Measurements from ENCODE around the gene NRG4. TPM values are rescaled to one million over a fixed set of nuclear protein-coding genes. Genes with fewer than 3 reads are reported as not detected.

The NRG4 gene
- polyA plus RNA-seq, 1 donor from 2014 or later: not detected

DNA sequence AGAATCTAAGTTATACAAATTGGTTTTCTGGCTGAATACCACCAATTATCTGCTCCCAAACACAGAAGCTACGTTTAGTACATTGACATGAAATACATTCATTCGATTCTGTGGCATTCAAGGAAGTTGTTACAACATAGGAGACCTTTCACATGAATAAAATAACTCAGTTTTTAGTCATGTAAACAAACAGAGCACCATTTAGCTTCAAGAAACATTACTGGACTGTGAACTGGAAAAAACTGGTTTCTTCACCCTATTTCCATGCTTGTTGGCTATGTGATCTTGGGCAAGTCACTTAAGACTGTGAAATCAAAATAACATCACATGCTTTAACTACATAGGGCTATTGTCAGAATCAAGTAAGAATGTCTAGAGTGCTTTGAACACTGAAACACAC is 46.2 kb downstream of the NRG4 start:
- Mint-ChIP-seq H3K27me3 (no peaks in the 10 kb centered on the region), H3K4me1 (no peaks in the 10 kb centered on the region), H3K36me3 (no peaks in the 10 kb centered on the region), H3K27ac (no peak overlapping the region), H3K9me3 (peaks cover 0 to 9% (median 0%) of the 10 kb centered on the region in 3 donors), H3K4me3 (no peak overlapping the region)

DNA sequence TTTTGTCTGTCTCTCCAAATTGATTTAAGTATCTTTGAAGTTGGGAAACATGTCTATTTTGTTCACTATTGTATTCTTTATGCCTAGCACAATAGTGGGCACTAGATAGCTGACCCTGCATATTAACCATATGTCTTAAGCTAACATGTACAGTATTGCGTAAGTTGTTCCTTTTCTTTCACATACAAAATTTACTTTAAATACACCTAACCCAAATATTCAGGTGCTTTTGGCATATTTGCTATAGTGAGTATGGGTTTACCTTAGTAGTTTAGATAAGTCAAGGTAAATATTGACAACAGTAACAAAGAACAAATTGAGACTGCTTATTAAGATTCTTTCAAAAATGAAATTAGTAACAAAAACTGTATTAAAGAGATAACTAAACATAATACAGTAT is 50.9 kb downstream of the NRG4 start:
- Mint-ChIP-seq H3K36me3 (no peaks in the 10 kb centered on the region), H3K27ac (no peak overlapping the region), H3K9me3 (peaks cover 0 to 9% (median 2%) of the 10 kb centered on the region in 3 donors), H3K4me3 (no peak overlapping the region), H3K4me1 (no peaks in the 10 kb centered on the region), H3K27me3 (peaks cover 4% of the 10 kb centered on the region)

DNA sequence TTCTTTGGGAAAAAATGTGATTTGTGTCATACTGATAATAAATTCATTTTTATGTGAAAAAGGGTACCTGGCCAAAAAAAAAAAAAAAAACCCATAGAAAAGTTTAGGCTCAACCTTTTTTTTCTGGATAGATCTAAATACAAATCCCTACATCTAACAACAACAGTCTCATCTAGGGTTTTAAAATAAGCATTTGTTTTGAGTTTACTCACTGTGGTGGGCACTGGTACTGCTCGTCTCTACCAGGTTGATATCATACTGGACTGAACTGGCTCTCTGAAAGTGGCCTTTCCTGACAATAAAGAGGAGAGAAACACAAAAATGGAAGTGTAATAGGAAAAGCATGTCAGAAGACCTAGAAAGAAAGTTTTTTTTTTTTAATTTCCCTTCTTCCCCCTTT is 56.5 kb downstream of the NRG4 start:
- peaks cover 8% of the 10 kb centered on the region for H3K27me3 Mint-ChIP-seq
- no peaks in the 10 kb centered on the region for H3K36me3 Mint-ChIP-seq
- no peak overlapping the region for H3K4me3 Mint-ChIP-seq
- H3K27ac Mint-ChIP-seq: no peak overlapping the region
- peaks cover 0 to 2% (median 0%) of the 10 kb centered on the region in 3 donors for H3K9me3 Mint-ChIP-seq
- H3K4me1 Mint-ChIP-seq: no peaks in the 10 kb centered on the region

DNA sequence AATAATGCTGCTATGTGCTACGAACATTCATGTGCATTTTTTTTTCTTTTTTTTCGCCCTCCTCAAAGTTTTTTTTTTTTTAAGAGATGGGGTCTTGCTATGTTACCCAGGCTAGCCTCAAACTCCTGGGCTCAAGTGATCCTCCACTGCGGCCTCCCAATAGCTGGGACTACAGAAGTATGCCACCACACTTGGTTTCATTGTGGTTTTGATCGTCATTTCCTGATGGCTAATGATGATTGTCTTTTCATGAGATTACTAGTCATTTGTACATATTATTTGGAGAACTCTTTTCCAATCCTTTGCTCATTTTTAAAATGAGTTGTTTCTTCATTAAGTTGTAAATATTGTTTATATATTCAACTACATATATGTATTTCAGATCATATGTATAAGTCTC is 59.7 kb downstream of the NRG4 start:
- Mint-ChIP-seq H3K4me3 (no peak overlapping the region), H3K27ac (no peak overlapping the region), H3K4me1 (no peaks in the 10 kb centered on the region), H3K9me3 (no peaks in the 10 kb centered on the region), H3K36me3 (no peaks in the 10 kb centered on the region), H3K27me3 (peaks cover 4% of the 10 kb centered on the region)

DNA sequence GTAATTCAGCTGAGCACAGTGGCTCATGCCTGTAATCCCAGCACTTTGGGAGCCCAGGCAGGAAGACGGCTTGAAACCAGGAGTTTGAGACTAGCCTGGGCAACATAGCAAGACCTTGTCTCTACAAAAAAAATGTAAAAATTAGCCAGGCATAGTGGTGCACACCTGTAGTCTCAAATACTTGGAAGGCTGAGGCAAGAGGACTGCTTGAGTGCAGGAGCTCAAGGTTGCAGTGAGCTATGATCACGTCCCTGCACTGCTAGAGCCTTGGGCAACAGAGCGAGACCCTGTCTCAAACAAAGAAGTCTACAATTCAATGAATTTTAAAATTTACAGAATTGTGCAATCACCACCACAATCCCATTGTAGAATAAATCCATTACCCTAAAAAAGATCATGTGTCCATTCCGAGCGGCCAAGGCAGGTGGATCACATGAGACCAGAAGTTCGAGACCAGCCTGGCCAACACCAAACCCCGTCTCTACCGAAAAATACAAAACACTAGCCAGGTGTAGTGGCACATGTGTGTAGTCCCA is 63.4 kb downstream of the NRG4 start:
- Mint-ChIP-seq H3K36me3 (no peaks in the 10 kb centered on the region), H3K4me1 (no peaks in the 10 kb centered on the region), H3K27ac (no peak overlapping the region), H3K4me3 (no peak overlapping the region), H3K27me3 (peaks cover 16% of the 10 kb centered on the region), H3K9me3 (peaks cover 2 to 3% (median 3%) of the 10 kb centered on the region in 3 donors)

DNA sequence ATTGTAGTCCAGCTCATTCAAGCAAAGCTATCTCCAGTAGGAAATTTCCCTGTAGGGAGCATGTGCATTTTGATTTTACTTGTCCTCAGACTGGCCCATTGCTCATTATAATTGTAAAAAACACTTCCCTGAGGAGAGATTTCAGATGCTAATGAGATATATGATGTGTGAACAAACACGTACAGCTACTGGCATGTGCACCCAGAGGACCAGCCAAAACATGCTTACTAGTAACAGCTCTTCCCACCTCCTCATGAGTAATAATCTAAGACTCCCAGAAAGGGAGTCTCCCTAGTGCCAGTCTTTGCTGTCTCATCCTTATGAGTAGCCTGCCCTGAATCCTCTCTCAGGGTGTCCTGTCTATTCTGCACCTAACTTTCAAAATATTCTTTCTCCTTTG is 65.1 kb downstream of the NRG4 start:
- Mint-ChIP-seq H3K36me3 (no peaks in the 10 kb centered on the region), H3K4me1 (peaks cover 0 to under 1% (median 0%) of the 10 kb centered on the region in 3 donors), H3K4me3 (no peak overlapping the region), H3K27ac (no peak overlapping the region), H3K27me3 (peaks cover 16% of the 10 kb centered on the region), H3K9me3 (peaks cover 2 to 3% (median 3%) of the 10 kb centered on the region in 3 donors)

DNA sequence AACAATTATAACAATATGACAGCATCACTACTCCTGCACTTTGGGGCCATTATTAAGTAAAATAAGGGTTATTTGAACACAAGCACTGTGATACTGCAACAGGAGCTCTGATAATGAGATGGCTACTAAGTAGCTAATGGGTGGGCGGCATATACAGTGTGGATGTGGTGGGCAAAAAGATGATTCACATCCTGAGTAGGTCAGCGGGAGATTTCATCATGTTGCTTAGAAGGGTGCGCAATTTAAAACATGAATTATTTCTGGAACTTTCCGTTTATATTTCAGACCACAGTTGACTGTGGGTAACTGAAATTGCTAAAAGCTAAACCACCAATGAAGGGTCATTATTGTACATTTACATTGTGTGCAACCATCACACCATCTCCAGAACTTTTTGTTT is 66.3 kb downstream of the NRG4 start:
- Mint-ChIP-seq H3K27me3 (peaks cover 16% of the 10 kb centered on the region), H3K4me3 (no peak overlapping the region), H3K4me1 (peaks cover 0 to 4% (median 0%) of the 10 kb centered on the region in 3 donors), H3K9me3 (peaks cover 2 to 3% (median 3%) of the 10 kb centered on the region in 3 donors), H3K36me3 (no peaks in the 10 kb centered on the region), H3K27ac (no peak overlapping the region)

DNA sequence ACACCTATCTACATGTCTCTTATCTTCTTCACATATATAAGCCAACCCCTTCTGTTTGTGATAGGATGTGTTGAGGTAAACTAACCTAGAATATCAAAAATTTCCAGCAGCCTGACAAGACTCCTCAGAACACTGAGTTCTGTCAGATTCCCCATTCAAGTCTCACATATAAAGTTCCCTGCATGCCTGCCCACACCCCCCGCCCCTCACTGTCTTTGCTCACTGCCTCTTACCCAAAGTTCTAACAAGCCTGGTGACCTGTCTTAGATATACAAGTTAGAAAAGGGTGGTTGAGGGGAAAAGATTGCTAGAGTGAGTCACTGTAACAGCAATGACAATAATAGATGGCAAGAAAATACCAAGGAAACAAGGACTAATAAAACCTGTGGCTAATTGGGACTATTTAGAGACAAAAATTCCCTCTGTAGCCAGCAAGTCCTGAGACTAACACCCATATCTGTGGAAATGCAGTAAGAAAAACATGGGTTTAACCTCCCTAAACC is 68.5 kb downstream of the NRG4 start:
- H3K4me1 Mint-ChIP-seq: peaks cover 0 to 5% (median 0%) of the 10 kb centered on the region in 3 donors
- H3K9me3 Mint-ChIP-seq: peaks cover 2 to 6% (median 3%) of the 10 kb centered on the region in 3 donors
- H3K27ac Mint-ChIP-seq: no peak overlapping the region
- peaks cover 16% of the 10 kb centered on the region for H3K27me3 Mint-ChIP-seq
- H3K36me3 Mint-ChIP-seq: no peaks in the 10 kb centered on the region
- no peak overlapping the region for H3K4me3 Mint-ChIP-seq

DNA sequence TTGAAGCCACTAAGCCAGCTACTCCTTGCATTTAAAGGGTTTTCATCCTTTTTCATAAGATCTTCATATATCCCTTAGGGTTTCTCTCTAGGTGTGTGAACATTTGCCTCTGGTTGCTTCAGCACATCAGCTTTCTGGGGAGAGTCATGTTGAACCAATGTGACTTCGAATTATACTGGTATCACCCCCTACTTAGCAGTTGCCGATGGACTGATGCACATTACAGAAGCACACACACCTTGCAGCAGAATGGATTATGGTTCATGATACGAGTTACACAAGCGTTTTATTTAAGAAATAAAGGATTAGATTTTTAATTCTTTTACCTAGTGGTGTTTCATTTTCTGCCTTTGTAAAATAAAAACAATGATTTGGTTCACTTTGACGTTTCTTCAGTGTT is 69.0 kb downstream of the NRG4 start:
- Mint-ChIP-seq H3K27me3 (peaks cover 16% of the 10 kb centered on the region), H3K4me3 (no peak overlapping the region), H3K36me3 (no peaks in the 10 kb centered on the region), H3K4me1 (peaks cover 0 to 5% (median 0%) of the 10 kb centered on the region in 3 donors), H3K27ac (no peak overlapping the region), H3K9me3 (peaks cover 2 to 6% (median 3%) of the 10 kb centered on the region in 3 donors)

DNA sequence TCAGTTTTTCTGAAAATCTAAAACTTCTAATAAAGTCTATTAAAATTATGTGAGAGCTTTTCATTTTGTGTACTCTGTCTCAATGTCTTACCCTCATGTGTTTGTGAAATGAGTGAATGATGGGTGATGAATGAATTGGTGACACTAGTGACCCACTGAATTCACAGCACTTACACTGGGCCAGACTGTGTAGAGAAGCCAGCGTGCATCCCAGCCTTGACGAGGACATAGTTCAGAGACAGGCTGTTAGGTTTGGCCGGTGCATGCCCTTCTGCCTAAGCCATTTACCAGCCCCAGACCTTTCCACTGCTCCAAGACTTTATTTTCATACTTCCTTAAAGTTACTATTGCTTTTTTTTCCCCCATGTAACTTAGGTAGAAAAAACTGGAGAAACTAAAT is 69.8 kb downstream of the NRG4 start:
- Mint-ChIP-seq H3K27me3 (peaks cover 16% of the 10 kb centered on the region), H3K9me3 (peaks cover 2 to 6% (median 3%) of the 10 kb centered on the region in 3 donors), H3K4me1 (peaks cover 0 to 5% (median 0%) of the 10 kb centered on the region in 3 donors), H3K4me3 (no peak overlapping the region), H3K36me3 (peaks cover 2% of the 10 kb centered on the region), H3K27ac (no peak overlapping the region)

DNA sequence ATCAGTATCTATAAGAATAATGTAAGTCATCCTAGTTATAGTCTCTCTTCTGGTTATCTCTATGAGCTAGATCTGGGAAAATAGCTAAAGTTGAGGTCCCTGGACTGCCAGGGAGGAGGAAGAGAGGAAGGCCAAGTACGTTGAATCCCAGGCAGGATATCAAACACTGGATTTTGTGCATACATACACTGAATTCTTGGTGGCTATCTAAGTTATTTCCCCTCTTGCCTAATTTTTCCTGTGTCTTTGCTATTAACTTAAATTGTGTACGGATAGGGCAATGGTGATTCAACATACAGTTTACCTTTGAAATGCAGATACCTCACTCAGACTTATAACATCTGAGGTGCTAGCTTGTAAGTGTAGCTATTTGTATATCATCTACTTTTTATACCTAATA is 81.4 kb downstream of the NRG4 start:
- Mint-ChIP-seq H3K4me1 (peaks cover 16 to 22% (median 17%) of the 10 kb centered on the region in 3 donors), H3K27ac (no peak overlapping the region), H3K36me3 (peaks cover 5% of the 10 kb centered on the region), H3K27me3 (no peaks in the 10 kb centered on the region), H3K9me3 (no peaks in the 10 kb centered on the region), H3K4me3 (no peak overlapping the region)

DNA sequence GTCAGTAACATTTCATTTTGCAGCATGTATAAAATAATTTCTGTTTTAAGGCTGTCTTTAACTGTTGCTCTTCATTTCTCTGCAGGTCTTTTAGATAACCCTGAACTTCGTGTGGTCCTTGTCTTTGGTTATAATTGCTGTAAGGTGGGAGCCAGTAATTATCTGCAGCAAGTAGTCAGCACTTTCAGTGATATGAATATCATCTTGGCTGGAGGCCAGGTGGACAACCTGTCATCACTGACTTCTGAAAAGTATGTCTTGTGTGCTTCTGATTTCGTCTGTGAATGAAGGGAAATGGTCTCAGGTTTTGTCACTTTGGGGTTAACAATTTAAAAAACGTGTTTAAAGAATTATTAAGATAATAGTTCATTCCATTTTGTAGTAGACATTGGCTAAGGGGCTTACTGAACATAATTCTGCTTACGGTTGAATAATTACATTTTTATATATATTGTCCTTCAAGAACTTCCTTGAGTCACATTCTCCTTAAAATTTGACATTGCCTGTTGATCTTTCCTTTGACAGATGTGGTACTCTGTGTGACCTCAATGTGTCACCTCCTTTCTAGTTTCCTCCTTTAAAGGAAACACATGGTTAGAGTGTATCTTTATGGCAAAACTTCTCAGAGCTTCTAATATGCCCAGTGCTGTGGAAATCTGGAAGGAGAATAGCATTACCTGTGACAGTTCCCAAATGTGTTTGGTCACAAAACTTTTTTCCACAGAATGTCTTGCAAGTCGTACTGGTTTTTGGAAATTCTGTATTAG is 82.2 kb downstream of the NRG4 start:
- Mint-ChIP-seq H3K4me1 (peaks cover 21 to 27% (median 24%) of the 10 kb centered on the region in 3 donors), H3K27me3 (no peaks in the 10 kb centered on the region), H3K27ac (peak overlapping the region in 1 of 3 donors; percentile 14), H3K36me3 (peaks cover 5% of the 10 kb centered on the region), H3K9me3 (no peaks in the 10 kb centered on the region), H3K4me3 (no peak overlapping the region)

DNA sequence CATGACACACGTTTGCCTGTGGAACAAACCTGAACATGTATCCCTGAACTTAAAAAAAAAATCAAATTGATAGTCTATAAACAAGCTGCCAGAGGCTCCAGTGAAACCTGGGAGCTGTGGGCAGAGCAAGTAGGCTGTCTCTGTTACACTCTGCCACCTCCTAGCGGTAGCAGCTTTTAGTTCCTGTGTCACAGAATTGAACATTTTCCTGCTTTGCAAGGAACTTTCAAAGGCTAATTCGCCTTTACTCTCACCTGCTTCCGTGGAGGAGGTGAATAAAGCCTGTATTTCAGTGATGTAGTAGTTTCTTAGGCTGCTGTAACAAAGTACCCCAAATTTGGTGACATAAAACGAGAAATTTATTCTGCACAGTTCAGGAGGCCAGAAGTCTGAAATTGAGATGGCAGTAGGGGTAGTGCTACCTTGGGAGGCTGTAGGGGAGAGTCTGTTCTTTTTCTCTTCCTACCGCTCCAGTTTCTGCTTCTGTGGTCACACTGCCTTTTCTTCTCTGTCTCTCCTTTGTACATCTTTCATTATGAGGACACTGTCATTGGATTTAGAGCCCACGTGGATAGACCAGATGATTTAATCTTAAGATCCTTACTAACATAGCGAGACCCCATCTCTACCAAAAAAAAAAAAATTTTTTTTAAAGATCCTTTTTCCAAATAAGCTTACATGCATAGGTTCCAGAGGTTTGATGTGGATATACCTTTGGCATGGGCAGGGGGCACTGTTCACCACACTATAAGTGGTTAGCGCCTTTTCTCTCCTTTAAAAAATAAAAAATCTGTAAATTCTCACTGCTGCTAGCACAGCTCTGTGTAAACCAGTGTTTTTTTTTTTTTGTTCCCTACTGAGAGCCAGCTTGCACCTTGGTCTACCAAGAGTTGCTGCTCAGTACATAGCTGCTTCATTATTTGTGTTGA is 83.3 kb downstream of the NRG4 start:
- H3K27ac Mint-ChIP-seq: peak overlapping the region in 1 of 3 donors; percentile 33
- peaks cover 2% of the 10 kb centered on the region for H3K36me3 Mint-ChIP-seq
- H3K4me1 Mint-ChIP-seq: peaks cover 21 to 31% (median 28%) of the 10 kb centered on the region in 3 donors
- H3K4me3 Mint-ChIP-seq: no peak overlapping the region
- no peaks in the 10 kb centered on the region for H3K27me3 Mint-ChIP-seq
- no peaks in the 10 kb centered on the region for H3K9me3 Mint-ChIP-seq

DNA sequence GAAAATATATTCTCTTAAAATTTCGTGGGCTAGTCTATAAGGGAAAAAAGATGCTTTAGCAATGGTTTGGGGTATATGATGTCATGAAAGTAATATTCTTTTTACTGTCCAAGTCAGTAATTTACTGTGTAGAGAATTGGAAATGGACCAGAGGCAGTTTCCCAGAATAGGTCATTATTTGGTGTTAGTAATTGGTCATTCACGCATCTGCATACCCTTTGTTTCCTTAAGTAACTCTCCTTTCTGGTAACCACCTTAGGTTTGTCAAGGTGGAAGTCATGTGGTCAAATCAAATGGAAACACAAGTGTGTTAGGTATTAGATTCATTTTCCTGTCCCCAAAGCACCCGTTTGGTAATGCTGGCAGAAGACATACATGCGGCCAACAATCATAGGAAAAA is 84.6 kb downstream of the NRG4 start:
- Mint-ChIP-seq H3K27me3 (no peaks in the 10 kb centered on the region), H3K36me3 (peaks cover 3% of the 10 kb centered on the region), H3K27ac (peak overlapping the region in 2 of 3 donors; percentile 14 to 33), H3K4me1 (peaks cover 22 to 35% (median 28%) of the 10 kb centered on the region in 3 donors), H3K9me3 (no peaks in the 10 kb centered on the region), H3K4me3 (no peak overlapping the region)

DNA sequence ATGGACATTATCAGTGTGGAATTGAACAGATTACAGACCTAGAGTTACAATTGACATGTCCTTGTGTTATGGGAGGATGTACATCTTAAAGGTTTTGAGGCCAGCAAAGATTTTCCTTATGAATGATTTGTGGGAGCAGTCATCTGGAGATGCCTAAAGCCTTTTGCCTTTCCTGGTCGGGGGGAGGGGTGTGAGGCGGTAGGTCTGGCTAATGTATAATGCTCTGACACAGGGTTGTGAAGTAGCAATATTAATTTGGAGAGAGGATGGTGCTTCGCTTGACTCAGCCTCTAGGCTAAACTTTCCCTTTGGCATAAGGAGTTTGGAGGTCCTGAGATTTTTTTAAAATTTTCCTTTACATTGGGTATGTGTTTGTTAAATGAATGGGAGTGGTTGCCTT is 85.3 kb downstream of the NRG4 start:
- no peak overlapping the region for H3K27ac Mint-ChIP-seq

More for the DNA sequence above, 85.3 kb downstream of the NRG4 start:
- H3K4me3 Mint-ChIP-seq: no peak overlapping the region
- no peaks in the 10 kb centered on the region for H3K9me3 Mint-ChIP-seq
- H3K27me3 Mint-ChIP-seq: no peaks in the 10 kb centered on the region
- H3K4me1 Mint-ChIP-seq: peaks cover 23 to 35% (median 33%) of the 10 kb centered on the region in 3 donors
- H3K36me3 Mint-ChIP-seq: peaks cover 2% of the 10 kb centered on the region
